Stromal cell of bone marrow (primary cell): ENCODE measurements around the gene ELP4.
"Not testable (repeated sequence)": the region's sequence is repeated elsewhere in the genome, so short reads cannot be mapped to it uniquely, and the experiment has no call there.

ENCODE experiments used
- DNase-seq: peaks from one replicate; pipeline ENCODE4 v3.0.0-alpha.2; 2012; ENCODE audit warnings: low read depth

The ELP4 gene

GRCh38 chr11:31509429-31510345, at the start of gene ELP4, which contains the start of gene IMMP1L:
TSS of gene ELP4 (plus strand) at chr11:31509767. CDS start at chr11:31509785, 18 bp downstream.
TSS of gene IMMP1L (minus strand) at chr11:31509622. CDS start at chr11:31463276, 46,346 bp downstream.
- peak; percentile 94 for DNase-seq

DNA sequence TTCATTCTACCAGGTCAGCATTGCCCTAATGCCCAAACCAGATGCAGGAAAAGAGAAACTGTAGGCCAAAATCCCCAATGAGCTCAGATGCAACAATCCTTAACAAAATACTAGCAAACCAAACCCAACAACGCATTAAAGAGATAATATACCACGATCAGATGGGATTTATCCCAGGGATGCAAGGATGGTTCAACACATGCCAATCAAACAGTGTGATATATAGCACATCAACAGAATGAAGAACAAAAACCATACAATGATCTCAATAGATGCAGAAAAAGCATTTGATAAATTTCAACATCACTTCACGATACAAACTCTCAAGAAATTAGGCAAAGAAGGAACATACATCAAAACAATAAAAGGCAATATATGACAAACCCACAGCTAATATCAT, 45.1 kb upstream of the ELP4 start:
- DNase-seq = no peak

DNA sequence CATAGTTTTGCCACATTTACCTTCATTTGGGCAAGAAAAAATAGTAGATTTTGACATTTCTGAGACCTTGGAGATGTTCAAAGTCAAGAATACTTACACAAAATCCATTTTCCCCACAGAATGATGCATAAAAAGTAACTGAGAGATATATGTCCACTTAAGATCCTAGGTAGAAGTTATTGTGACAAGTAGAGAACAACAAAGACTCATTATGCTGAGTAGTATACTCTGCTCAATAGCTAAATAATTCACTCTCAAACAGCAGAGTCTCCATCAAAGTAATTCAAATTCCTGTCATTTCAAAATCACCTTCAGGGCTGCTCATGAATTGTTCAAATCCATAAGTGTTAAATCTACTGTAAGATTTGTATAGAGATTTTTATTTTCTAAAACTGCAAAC, 35.5 kb upstream of the ELP4 start:
- DNase-seq = no peak

GRCh38 chr11:31477528-31478222, 31.9 kb upstream of the ELP4 start:
- no peak for DNase-seq

GRCh38 chr11:31478223-31478590, 31.4 kb upstream of the ELP4 start:
- DNase-seq = no peak

- DNase-seq = no peak
Observed at GRCh38 chr11:31479066-31479465, 30.5 kb upstream of the ELP4 start.

GRCh38 chr11:31480930-31481329, 28.6 kb upstream of the ELP4 start:
- no peak for DNase-seq

DNA sequence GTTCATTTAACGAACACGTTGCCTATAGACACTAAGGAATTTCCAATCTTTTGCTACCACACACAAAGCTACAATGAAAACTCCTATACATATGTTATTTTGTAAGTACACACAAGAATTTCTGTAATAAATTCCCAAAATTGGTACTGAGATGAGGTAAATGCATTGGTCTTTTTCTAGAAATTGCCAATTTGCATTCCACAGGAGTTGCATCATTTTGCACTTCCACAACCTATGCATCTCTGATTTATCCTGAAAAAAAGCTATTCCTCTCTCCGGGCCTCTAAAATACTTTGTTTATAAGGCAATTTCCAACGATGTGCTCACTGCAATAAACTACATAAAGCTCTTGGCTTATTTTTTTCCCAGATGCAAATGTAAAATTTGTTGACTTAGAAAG, 25.1 kb upstream of the ELP4 start:
- DNase-seq = no peak

- DNase-seq = peak; percentile 37
Observed at GRCh38 chr11:31487848-31488247, 21.7 kb upstream of the ELP4 start.

- DNase-seq = peak; percentile 74
Observed at GRCh38 chr11:31492320-31492913, 17.1 kb upstream of the ELP4 start.

GRCh38 chr11:31493235-31493634, 16.3 kb upstream of the ELP4 start:
- no peak for DNase-seq

- DNase-seq = not testable (repeated sequence)
Observed at GRCh38 chr11:31493762-31494161, 15.8 kb upstream of the ELP4 start.

DNA sequence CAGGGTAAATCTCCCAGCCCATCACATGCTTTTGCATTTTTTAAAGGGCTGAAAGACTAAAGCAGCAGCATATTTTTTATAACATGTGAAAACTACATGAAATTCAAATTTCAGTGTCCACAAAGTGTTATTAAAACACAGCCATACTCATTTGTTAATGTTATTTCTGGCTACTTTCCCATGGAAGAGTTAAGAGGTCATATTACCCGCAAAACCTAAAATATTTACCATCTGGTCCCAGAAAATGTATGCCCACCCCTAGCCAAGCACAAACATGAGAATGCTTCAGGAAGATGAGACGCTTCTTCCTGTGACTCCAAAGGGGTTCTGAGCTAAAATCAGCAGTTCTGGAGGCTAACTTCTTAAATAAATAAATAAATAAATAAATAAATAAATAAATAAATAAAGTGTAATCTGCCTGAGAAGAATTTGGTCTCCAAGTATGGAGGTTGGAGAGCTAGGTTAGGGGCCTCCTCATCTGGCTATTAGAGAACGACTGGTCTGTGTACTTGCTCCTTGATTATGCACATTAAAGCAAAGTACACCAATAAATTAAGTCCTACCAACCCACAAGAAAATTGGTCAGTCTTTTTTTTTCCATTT, 9.9 kb upstream of the ELP4 start:
- DNase-seq = no peak

- no peak for DNase-seq
Observed at GRCh38 chr11:31500560-31500959, 9.0 kb upstream of the ELP4 start.

GRCh38 chr11:31509051-31509428, 527 bp upstream of the ELP4 start:
- no peak for DNase-seq

- no peak for DNase-seq
Observed at GRCh38 chr11:31512117-31512516, 2.5 kb downstream of the ELP4 start.

- no peak for DNase-seq
Observed at GRCh38 chr11:31521497-31522150, 12.1 kb downstream of the ELP4 start.

DNA sequence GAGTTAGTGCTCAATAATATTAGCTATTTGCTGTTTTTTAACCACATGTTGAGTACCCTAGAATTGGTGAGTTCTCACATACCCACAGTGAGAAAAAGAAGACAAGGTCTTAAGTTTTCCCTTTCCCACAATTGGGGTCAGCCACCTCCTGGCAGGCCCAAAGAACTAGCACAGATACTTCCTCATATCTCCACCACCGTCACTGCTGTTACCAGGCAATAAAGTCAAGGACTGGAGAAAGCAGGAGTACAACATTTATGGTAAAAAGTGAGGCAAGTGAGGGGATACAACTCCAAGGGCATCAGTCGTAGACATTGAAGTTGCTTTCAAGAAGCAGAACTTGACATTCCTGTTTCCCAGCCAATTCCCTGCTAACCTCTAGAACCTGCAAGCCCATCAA, 19.6 kb downstream of the ELP4 start:
- DNase-seq = no peak

DNA sequence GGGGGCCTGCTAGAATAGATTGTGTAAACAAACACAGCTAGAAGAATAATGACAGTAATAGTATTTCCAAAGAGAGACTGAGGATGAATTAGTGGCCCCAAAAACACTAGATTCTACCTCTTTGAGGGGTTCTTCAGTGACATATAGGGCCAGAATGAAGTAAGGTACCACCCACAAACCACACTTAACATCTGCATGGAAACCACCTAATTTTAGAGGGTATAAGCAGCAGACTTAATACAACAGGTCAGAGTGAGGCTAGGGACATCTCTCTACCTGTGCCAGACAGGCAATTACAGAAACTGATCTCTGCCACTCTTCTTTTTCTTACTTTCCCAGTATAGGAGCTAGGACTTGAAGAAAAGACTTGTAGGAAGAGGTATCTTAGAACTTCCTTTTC, 20.1 kb downstream of the ELP4 start:
- DNase-seq = no peak

- no peak for DNase-seq
Observed at GRCh38 chr11:31531293-31531692, 21.7 kb downstream of the ELP4 start.

DNA sequence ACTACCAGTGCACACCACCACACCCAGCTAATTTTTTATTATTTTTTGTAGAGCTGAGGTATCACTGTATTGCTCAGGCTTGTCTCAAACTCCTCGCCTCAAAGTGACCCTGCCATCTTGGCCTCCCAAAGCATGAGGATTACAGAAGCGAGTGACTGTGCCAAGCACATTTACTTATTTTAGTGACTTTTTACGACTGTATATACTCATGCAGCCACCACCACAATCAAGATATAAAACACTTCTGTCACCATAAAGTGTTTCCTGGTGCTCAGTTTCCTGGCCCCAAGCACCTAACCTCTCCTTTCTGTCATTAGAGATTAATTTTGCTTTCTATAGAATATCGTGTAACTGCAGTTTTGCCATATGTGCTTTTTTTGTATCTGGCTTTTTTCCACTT, 25.9 kb downstream of the ELP4 start:
- DNase-seq = no peak

- DNase-seq = no peak
Observed at GRCh38 chr11:31542862-31543261, 33.3 kb downstream of the ELP4 start.
